Activated CD8-positive, alpha-beta T cell treated with anti-CD3 and anti-CD28 coated beads for 36 hours (primary cell): ENCODE results near the gene KMT5B. TPM values are rescaled to one million over a fixed set of nuclear protein-coding genes. Genes with fewer than 3 reads are reported as not detected.

ENCODE experiments used
- ATAC-seq: fragments of 200-7000 bp; cut with Tn5 transposase; one replicate; pipeline ENCODE4 v1.10.0; 2021; ENCODE audit warnings: mild to moderate bottlenecking, moderate library complexity
- CTCF ChIA-PET: fragments of 350-600 bp; sonication (Branson Sonifier 250); formaldehyde crosslinking; loops from one replicate; lab custom pipeline; 2021; ENCODE audit warnings: antibody characterized with exemption; lab: Charles Lee
- POLR2A ChIA-PET: fragments of 350-600 bp; sonication (Branson Sonifier 250); formaldehyde crosslinking; loops from one replicate; lab custom pipeline; 2021; ENCODE audit warnings: antibody characterized with exemption; lab: Charles Lee
- DNase-seq: peaks from one replicate; pipeline ENCODE4 v3.0.0-alpha.2; 2020
- H3K27ac Mint-ChIP-seq: one replicate; pipeline ENCODE4 v1.8.0; 2021; ENCODE audit warnings: mild to moderate bottlenecking, mixed read lengths
- H3K27me3 Mint-ChIP-seq: one replicate; pipeline ENCODE4 v1.8.0; 2021; ENCODE audit warnings: mixed read lengths
- H3K36me3 Mint-ChIP-seq: one replicate; pipeline ENCODE4 v1.8.0; 2021; ENCODE audit warnings: low read depth, mixed read lengths
- H3K4me1 Mint-ChIP-seq: one replicate; pipeline ENCODE4 v1.8.0; 2021; ENCODE audit warnings: low read depth, mixed read lengths
- H3K4me3 Mint-ChIP-seq: one replicate; pipeline ENCODE4 v1.8.0; 2021; ENCODE audit warnings: mild to moderate bottlenecking, moderate library complexity, mixed read lengths
- H3K9me3 Mint-ChIP-seq: one replicate; pipeline ENCODE4 v1.8.0; 2021; ENCODE audit warnings: mixed read lengths
- intact Hi-C: fragments of 100-400 bp; cut with micrococcal nuclease; formaldehyde crosslinking; loops from one replicate; pipeline ENCODE4 v1.10.0; 2022
- total RNA-seq, 2 experiments: library from RNA; stranded (reverse); gene quantifications; one replicate each; pipeline ENCODE4 v1.2.3, GENCODE V29; 2021
- TF ChIP-seq, protein P1 (sequence below): fragments of 200-600 bp; IDR thresholded peaks from one replicate; pipeline ENCODE4 v1.8.0; 2022; ENCODE audit warnings: antibody characterized with exemption, mild to moderate bottlenecking

The KMT5B gene
- total RNA-seq, 2 experiments from 2014 or later: 16.9 to 17.9 TPM

DNA sequence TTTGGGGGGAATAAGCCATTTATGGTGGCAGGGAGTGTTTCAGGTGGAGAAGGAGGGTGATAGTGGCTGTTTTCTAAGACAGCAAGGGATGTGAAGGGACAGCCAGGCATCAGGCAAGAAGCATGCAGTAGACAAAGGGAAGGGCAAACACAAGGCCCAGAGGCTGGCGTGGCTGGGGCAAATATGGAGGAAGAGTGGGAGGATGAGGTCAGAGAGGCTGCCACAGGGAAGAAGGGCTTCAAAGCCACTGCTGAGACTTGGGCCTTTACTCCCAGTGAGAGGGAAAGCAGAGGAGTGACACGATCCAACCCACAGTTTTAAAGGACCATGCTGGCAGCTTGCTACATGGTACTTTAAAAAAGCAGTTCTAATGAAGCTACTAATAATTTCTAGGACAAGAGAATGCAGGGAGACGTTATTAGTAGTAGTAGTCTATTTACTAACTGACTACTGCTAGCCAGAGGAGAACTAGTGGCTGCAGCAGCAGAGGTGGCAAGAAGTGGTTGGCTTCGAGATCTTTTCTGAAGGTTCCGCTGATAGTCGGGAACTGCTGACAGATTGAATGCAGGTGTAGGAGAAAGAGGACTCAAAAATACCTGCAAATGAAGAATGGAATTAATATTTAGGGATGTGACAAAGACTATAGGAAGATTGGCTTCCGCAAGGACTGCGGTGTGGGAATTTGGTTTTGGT is 13.7 kb downstream of the KMT5B start:
- H3K9me3 Mint-ChIP-seq: no peaks in the 10 kb centered on the region
- H3K27ac Mint-ChIP-seq: no peak overlapping the region
- no peak overlapping the region for H3K4me3 Mint-ChIP-seq
- no peaks in the 10 kb centered on the region for H3K36me3 Mint-ChIP-seq
- H3K4me1 Mint-ChIP-seq: peaks cover 71% of the 10 kb centered on the region
- intact Hi-C loops: no loop called here
- no peak for DNase-seq
- no peak for ATAC-seq
- no peaks in the 10 kb centered on the region for H3K27me3 Mint-ChIP-seq
- ChIA-PET CTCF (interaction anchor here (1.6 kb wide), 1 partner anchor 10 kb away, joined by 10 read pairs; no protein-coding TSS in a partner anchor), POLR2A (no interaction called here)
- TF ChIP-seq, protein P1, sequence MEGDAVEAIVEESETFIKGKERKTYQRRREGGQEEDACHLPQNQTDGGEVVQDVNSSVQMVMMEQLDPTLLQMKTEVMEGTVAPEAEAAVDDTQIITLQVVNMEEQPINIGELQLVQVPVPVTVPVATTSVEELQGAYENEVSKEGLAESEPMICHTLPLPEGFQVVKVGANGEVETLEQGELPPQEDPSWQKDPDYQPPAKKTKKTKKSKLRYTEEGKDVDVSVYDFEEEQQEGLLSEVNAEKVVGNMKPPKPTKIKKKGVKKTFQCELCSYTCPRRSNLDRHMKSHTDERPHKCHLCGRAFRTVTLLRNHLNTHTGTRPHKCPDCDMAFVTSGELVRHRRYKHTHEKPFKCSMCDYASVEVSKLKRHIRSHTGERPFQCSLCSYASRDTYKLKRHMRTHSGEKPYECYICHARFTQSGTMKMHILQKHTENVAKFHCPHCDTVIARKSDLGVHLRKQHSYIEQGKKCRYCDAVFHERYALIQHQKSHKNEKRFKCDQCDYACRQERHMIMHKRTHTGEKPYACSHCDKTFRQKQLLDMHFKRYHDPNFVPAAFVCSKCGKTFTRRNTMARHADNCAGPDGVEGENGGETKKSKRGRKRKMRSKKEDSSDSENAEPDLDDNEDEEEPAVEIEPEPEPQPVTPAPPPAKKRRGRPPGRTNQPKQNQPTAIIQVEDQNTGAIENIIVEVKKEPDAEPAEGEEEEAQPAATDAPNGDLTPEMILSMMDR: no peak

DNA sequence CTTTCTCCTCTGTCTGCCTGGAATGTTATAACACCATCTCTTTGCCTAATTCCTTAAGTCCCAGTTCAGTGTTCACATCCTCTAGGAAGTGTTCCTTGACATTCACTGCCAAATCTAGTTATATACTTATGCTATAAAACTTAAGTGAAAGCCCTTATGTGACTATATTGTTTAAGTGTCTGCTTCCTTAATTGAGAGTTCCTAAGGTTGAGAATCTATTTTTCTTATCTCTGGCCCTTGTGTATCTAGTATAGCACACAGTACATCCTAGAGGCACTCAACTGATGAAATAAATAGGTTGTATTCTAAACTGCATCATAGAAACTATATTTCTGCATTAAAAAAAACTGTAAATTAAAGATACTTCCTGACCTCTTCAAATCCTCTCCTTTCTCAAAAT is 16.9 kb downstream of the KMT5B start:
- Mint-ChIP-seq H3K27me3 (no peaks in the 10 kb centered on the region), H3K36me3 (no peaks in the 10 kb centered on the region), H3K9me3 (no peaks in the 10 kb centered on the region), H3K4me3 (no peak overlapping the region), H3K27ac (no peak overlapping the region), H3K4me1 (peaks cover 77% of the 10 kb centered on the region)
- CTCF ChIA-PET: interaction anchor here (1.6 kb wide), 1 partner anchor 13 kb away, joined by 5 read pairs; no protein-coding TSS in a partner anchor
- no peak for ATAC-seq
- TF ChIP-seq, protein P1: no peak
- intact Hi-C loops: no loop called here
- POLR2A ChIA-PET: no interaction called here
- DNase-seq: no peak

DNA sequence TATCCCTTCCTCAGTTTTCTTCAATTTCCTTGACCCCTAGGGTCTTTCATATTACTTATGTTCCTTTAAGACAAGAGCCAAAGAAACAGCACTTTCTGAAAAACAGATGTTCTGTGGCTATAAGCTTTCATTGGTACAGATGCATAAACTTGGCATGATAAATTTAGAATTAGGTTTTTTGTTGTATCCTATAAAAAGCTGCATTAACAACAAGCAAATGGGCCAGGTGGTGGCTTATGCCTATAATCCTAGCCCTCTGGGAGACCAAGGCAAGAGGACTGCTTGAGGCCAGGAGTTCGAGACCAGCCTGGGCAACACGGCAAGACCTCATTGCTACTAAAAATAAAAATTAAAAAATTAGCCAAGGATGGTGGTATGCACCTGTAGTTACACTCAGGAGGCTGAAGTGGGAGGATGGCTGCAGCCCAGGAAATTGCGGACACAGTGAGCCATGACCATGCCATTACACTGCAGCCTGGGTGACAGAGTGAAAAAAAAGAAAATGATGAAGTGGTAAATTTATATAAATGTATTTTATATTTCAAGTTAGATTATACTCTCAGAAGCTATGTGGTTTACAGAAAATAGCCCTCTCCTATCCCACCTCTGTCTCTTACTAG is 18.3 kb downstream of the KMT5B start:
- ChIA-PET POLR2A (interaction anchor here (1.0 to 1.2 kb wide), 2 partner anchors 17 to 143 kb away, joined by 3 read pairs; no protein-coding TSS in a partner anchor), CTCF (interaction anchor here (1.1 to 1.6 kb wide), 3 partner anchors 11 to 14 kb away, joined by 3 to 5 read pairs (median 3); no protein-coding TSS in a partner anchor)
- H3K4me1 Mint-ChIP-seq: peaks cover 67% of the 10 kb centered on the region

DNA sequence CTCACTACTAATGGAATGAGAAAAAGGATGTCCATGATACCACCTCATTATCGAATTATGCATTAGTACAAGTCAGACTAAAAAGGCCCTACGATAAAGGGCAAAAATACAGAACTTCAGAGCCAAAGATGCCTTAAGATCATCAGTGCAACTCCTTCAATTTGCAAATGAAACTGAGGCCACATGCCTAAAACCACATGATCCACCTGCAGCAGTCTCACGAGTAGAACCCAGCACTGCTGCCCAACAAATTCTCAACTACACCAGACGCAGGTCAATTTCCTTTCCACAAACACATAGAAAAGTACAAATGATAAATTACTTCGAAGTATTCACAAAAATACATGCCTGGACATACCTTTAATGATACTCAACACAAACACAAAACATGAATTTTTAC is 20.1 kb downstream of the KMT5B start:
- H3K9me3 Mint-ChIP-seq: no peaks in the 10 kb centered on the region
- TF ChIP-seq, protein P1: no peak
- no peak overlapping the region for H3K4me3 Mint-ChIP-seq
- H3K4me1 Mint-ChIP-seq: peaks cover 53% of the 10 kb centered on the region
- H3K27me3 Mint-ChIP-seq: no peaks in the 10 kb centered on the region
- no peak for DNase-seq
- intact Hi-C loops: no loop called here
- ATAC-seq: no peak
- ChIA-PET CTCF (interaction anchor here (1.0 to 4.4 kb wide), 5 partner anchors 12 to 18 kb away, joined by 3 to 32 read pairs (median 3); no protein-coding TSS in a partner anchor), POLR2A (interaction anchor here (0.6 kb wide), 1 partner anchor 57 kb away, joined by 3 read pairs; no protein-coding TSS in a partner anchor)
- no peaks in the 10 kb centered on the region for H3K36me3 Mint-ChIP-seq
- H3K27ac Mint-ChIP-seq: no peak overlapping the region

More for the DNA sequence above, 18.3 kb downstream of the KMT5B start:
- Mint-ChIP-seq H3K27ac (no peak overlapping the region), H3K36me3 (no peaks in the 10 kb centered on the region), H3K27me3 (no peaks in the 10 kb centered on the region), H3K4me3 (no peak overlapping the region), H3K9me3 (no peaks in the 10 kb centered on the region)
- TF ChIP-seq, protein P1: no peak
- intact Hi-C loops: no loop called here
- DNase-seq (no peak), ATAC-seq (no peak)
